GM19193 (cell line): ENCODE measurements around the gene SP8.

Experiments used
- POLR2A ChIP-seq: IDR thresholded peaks from 4 replicates; pipeline ENCODE4 v1.6.1; 2011; ENCODE audit not compliant: insufficient read depth, insufficient read length; ENCODE audit errors: extremely low read depth

SP8 gene

DNA sequence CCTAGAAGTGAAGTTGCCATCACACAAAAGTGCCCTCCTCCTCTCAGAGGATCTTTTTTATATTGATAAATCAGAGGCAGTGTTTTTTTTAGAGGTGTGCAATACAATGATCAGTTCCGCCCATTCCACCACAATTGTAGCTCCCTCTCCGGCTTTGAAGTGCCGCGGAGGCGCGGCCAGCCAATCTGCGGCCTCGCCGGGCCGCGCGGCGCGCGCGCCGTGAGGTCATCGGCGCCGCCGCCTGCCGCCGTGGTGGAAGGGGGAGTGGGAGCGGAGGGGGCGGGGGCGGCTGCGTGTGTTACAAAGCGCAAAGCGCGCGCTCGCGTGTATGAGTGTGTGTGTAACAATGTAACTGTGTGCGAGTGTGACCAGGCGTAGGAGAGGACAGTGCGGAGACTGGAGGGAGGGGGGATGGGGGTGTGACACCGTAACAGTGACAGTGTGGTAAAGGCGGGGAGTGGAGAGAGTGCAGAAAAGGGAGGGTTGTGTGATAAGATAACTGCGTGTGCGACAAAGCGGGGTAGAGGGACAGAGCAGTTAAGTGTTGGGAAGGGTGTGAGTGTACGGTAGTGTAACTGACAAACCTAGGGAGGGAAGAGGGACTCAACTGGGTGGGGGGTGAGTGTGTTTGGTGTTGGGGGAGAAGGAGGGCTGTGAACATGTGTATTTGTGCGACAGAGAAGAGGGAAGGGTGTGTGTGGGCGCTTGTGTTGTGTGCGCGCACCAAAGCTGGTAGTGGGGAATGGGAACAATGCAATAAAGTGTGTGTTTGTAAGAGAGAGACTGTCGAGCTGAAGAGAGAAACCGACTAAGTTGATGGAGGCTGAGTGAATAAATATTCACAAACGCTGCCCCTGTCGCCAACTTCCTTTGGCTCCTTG lies at the start of gene SP8:
SP8 (minus strand) TSS at position 108 of the 881 bp plus-strand sequence; CDS start at position 20, 88 bp downstream.
- TF ChIP-seq POLR2A, result no peak

DNA sequence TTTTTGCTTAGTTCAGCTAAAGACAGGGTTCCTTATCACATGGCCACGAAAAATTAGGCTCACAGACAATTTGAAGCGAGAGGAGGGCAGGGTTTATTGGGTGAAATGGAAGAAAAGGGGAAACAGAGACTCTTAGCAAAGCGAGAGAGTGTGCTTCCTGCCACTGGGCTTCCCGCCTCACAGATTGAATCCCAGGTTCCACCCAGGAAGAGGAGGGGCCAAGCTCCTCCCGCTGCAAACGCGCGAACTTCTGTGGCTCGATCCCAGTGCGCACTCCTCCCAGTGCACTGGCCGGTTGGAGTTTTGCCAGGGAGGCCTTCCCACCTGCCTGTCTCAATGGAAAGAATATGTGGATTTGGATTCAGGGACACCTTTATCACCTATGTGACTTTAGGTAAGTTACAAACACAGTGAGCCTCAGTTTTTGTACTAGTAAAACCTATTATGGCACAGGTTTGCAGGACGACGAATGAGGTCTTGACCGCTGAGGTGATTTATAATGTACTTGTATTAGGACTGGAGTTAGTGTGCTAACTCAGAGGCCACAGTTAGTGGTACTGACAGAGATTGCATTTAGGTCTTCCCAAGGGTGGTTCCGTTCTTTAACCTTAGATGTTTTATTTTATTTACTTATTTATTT lies 48.5 kb upstream of the SP8 start:
- TF ChIP-seq POLR2A, result no peak

DNA sequence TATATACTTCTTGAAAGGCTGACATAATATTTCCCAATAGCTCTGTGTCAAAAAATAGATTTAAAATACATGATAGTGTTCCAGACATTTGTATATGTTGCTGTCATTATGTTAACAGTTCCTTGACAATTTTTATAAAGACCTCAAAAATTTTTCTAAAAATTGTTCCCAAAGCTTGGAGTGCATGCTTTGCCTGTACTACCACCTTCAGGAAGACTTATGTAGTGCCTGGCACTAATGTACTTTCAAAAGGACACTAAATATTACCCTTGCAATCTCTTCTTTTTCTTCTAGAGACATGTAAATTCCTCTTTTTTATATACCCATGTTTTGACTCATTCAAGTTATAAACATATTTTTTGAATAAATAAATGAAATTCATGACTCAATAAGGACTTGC lies 48.0 kb upstream of the SP8 start:
- TF ChIP-seq POLR2A, result no peak

DNA sequence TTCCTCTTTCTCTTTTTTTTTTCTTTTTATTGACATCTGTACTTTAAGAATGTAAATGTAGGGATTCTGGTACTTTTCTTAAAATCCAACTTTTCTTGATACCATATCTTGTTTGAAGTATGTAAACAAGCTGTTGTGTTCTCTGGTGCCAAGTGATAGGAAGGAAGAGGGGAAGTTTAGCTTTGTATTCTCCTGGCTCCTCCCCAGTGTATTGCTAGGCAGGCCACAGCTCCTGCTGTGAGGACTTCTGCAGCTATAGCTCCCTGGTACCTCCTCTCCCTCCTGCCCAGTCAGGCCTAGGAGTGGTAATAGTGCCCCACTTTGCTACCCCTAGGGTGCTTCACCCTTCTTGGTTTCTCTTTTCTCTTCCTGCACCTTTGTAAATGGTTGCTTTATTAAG lies 45.3 kb upstream of the SP8 start:
- TF ChIP-seq POLR2A, result no peak

DNA sequence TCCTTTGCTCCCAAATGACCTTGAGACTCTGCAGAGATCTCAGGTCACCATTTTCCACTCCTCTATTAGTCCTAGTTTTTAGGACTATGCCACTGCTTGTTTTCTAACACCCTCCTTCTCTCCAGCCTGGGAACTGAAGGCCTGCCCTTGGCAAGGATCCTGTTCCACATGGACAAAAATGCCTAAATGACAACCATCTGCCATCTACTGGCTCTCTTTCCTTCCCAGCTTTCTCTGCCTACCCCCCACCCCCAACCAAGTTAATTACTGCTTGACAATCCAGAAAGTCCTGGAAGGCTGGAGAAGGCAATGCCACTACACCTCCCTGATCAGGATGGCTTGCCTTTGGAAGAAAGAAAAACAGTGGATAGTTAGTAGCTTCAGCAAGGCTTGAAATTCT lies 44.8 kb upstream of the SP8 start:
- TF ChIP-seq POLR2A, result no peak

DNA sequence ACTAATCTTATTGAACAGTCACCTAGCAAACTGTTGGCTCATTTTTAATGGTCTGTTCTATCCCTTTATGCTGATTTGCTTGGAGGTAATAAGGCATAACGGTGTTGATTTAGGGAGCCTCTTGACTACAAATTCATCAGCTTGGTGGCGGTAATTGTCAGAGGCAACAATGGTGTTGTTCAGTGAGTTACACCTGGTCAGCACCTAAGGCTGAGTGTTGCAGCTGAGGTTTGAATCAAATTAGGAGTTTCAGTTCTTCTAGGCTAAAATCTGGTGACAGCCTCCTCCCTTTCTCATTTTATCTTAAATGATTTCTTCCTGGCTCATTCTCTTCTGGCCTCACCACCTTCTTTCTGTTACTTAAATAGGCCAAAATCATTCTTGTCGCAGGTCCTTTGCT lies 42.3 kb upstream of the SP8 start:
- TF ChIP-seq POLR2A, result no peak

DNA sequence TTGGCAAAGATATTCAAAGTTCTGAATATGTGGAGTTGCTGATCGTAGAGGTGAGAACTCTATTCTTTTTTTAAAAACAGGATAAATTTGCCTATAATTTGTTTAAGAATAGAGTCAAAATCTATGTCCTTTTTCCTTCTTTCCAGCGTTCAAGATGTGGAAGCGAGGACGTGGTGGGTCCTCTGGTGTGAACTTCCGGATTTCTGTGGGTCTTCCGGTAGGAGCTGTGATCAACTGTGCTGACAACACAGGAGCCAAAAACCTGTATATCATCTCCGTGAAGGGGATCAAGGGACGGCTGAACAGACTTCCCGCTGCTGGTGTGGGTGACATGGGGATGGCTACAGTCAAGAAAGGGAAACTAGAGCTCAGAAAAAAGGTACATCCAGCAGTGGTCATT lies 40.5 kb upstream of the SP8 start:
- no peak for TF ChIP-seq POLR2A

DNA sequence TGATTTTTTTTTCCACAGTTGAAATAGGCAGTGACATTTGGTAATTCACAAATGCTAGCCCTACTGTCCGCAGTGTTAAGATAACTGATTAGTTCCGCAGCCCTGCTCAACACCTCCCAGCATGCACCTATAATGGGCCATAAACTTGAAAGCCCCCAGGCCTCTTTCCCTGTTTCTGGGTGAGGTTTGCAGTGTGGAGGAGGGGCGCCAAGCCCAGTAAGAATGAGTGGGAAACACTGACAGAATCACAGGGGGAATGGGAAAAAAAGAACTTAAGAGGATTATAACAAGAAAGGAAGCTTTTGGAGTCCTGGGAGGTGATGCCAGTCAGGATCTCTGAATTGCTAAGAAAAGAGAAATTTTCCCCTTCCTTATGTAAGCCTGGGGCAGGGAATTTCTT lies 39.6 kb upstream of the SP8 start:
- TF ChIP-seq POLR2A, result no peak

DNA sequence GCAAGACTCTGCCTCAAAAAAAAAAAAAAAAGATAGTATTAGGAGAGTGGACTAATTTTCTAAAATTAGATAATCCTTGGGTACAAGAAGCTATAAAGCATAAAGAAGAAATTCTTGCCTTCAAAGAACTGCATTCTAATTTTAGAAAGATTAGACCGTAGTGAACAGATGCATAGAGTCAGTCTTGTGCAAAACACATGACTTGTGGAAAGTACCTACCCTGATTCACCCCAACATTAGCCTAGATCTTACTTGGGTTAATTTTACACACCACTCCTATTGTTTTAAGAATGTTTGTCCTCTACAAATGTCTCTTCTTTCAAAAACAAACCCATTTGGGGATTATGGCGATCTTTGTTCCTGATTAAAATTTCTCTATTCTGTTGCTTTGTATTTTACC lies 38.9 kb upstream of the SP8 start:
- no peak for TF ChIP-seq POLR2A

DNA sequence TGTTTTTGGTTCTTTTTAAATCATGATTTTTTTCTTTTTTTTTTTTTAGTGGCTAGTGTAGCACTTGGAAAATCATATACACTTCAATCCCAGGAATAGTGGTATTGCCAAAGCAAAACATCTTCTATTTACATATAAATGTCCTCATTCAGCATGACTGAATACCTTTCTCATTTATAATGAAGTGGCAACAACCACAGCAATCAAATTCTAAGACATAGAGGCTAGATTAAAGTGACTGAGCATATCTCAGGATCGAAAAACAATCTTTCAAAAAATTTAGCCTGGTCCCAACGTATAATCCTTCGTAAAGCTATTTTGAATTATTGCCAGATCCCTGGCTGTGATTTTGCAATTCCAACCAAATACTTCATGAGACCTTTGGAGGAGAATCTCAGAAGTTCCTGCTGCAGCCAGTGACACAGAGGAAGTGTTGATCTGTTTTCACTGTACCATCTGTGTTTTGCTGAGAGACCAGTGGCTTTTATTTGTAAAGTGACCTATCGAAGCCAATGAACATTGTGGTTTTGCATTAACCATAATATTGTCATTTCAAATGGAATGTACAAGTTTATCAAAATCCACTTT lies 29.8 kb upstream of the SP8 start:
- TF ChIP-seq POLR2A, result no peak

DNA sequence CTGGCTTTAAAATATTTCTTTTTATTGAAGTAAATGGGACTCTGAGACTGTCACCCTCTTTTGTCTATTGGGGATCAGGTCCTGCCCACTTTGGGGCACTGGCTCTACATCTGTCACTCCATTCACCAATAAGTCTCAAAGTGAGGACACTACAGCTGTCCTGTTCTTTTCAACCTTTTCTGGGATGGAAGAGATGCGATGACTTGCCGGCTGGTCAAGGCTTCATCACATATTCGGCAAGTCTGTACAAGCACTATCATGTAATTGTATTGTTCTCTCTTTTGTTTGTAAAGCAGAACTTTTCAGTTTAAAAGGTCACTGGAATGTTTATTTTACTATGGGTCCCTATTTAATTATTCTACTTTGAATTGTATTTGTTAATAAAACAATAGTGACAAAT lies 17.7 kb upstream of the SP8 start:
- TF ChIP-seq POLR2A, result no peak

DNA sequence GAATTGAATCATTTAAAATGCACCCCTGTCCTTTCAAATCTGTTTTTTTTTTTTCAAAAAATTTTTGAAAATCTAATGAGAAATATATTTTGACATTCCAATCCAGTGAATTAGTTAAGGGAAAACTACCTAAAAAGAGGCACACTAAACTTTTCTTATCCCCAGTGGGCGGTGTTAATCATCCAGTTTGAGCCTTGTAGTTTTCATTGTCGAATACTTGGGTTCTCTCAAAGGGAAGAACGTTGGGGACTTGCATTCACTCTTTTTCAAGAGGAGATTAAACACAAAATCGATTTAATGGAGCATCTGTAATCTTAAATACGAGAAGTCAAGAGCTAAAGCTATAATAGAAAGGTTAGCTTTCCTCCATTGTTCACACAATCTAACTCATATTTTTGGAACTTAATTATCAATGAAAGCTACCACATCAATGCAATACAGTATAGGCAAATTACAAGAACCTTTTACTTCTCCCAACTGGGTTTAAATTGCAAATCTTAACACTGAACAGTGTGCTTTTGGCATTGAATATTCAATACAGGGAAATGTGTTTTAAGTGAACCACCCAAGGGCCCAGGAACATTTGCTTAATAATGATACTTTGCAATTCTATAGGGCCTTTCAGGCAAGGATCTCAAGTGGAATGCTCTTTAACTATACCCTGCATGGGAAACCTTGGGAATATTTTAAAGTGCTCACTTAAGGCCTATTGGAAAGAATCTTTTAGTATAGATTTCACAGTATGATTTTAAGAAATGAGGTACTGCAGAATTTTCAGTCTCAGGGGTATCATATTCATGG lies 13.1 kb upstream of the SP8 start:
- no peak for TF ChIP-seq POLR2A

DNA sequence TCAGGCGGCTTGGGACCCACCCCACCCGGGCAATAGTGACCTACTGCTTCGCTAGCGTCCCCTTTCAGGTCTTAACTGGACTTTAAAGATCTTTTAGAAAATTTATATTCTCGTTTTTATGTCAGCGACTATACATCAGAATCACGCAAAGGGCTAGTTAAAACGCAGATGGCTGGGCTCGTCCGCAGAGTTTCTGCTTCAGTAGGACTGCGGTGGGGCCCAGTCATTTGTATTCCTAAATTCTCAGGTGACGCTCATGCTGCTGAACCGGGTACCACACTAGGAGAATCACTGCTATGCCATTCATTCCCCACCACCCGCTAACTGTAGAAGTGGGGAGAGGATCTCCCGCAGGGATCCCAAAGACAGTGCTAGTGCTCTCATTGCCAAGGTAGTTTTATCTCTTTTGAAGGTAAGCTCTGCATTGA lies 12.0 kb upstream of the SP8 start:
- TF ChIP-seq POLR2A, result no peak

DNA sequence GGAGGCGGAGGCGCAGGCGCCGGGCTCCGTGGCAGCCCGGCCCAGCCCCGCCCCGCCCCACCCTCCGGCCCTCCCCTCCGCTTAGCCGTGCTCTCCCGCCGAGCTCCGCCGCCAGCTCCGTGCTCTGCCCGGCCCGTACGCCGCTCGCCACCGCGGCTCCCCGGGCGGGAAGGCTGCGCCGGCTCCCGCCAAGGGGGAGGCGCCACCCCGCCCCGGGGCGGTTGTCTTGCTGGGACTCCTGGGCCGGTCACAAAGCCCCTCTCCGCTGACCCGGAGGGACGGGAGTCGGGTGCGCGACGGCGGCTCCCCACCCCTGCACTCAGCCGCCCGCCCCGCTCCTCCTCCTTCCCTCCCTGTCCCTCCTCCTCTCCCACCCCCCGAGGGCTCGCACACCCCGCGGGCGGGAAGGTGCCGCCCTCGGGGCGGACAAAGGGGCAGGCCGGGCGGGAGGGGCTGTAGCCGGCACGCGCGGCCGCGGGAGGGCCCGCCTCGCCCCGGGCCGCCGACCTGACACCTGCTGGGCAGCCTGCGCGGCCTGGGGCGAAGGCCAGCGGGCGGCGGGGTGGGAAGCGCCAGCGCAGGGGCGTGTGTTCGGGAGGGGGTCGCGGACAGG lies 11.5 kb upstream of the SP8 start:
- no peak for TF ChIP-seq POLR2A
